SK-N-SH (cell line): ENCODE measurements around the gene NOTCH4. TPM values are rescaled to one million over a fixed set of nuclear protein-coding genes. Genes with fewer than 3 reads are reported as not detected.

Experiments used
- CTCF ChIA-PET: fragments of 300-600, 350-600 bp; formaldehyde crosslinking; extraction: SDS; loops from one replicate; lab custom pipeline; 2021; lab: Yijun Ruan, JAX
- POLR2A ChIA-PET: fragments of 350-600 bp; sonication (Branson Sonifier 250); formaldehyde crosslinking; extraction: SDS; loops from one replicate; lab custom pipeline; 2020; ENCODE audit warnings: antibody characterized with exemption, inconsistent platforms; lab: Yijun Ruan, JAX
- DNase-seq: peaks from one replicate; pipeline ENCODE4 v3.0.0; 2012
- H2AFZ ChIP-seq: fragments of 200-600 bp; sonication (generic); 2 replicates; pipeline ENCODE4 v1.8.1; 2016; ENCODE audit warnings: antibody characterized with exemption, mild to moderate bottlenecking, low read depth
- H3F3A ChIP-seq: fragments of 200-600 bp; sonication (generic); replicated peaks from 2 replicates; pipeline ENCODE3; 2016; ENCODE audit warnings: antibody characterized with exemption, mild to moderate bottlenecking; ENCODE audit not compliant: insufficient read depth
- H3K27ac ChIP-seq, 2 experiments: fragments of 200-500 bp in 1 of 2; fragments of 200-600 bp in 1 of 2; sonication (Bioruptor generic) in 1 of 2; sonication (generic), shearing (Covaris generic) in 1 of 2; 2 replicates each; pipeline versions ENCODE4 v1.5.1 to v1.6.1; 2014 to 2016; ENCODE audit warnings: low read depth in 2 of 2, inconsistent platforms in 1 of 2, low read length in 1 of 2, mild to moderate bottlenecking in 1 of 2, mixed read lengths in 1 of 2
- H3K27me3 ChIP-seq: fragments of 200-600 bp; sonication (generic), shearing (Covaris generic); 2 replicates; pipeline ENCODE4 v1.6.1; 2016; ENCODE audit warnings: mixed run types; ENCODE audit not compliant: insufficient read depth
- H3K36me3 ChIP-seq, 2 experiments: fragments of 200-500 bp in 1 of 2; fragments of 200-600 bp in 1 of 2; sonication (Bioruptor generic) in 1 of 2; sonication (generic) in 1 of 2; replicated peaks in 1 of 2; 2 replicates each; pipeline versions ENCODE3 to v1.5.1; 2014 to 2016; ENCODE audit warnings: low read length in 1 of 2, mild to moderate bottlenecking in 1 of 2; ENCODE audit not compliant: insufficient read depth in 2 of 2, control insufficient read depth in 1 of 2
- H3K4me1 ChIP-seq, 2 experiments: fragments of 200-500 bp in 1 of 2; fragments of 200-600 bp in 1 of 2; sonication (Bioruptor generic) in 1 of 2; sonication (generic), shearing (Covaris generic) in 1 of 2; 2 replicates each; pipeline versions ENCODE4 v1.5.1 to v1.6.1; 2014 to 2016; ENCODE audit warnings: low read depth in 1 of 2, low read length in 1 of 2, mixed run types in 1 of 2; ENCODE audit not compliant: insufficient read depth in 2 of 2, control insufficient read depth in 1 of 2
- H3K4me2 ChIP-seq: fragments of 200-600 bp; sonication (generic), shearing (Covaris generic); 2 replicates; pipeline ENCODE4 v1.6.1; 2017; ENCODE audit warnings: mixed run types
- H3K4me3 ChIP-seq, 2 experiments: fragments of 200-500 bp in 1 of 2; fragments of 200-600 bp in 1 of 2; sonication (Bioruptor generic) in 1 of 2; sonication (generic), shearing (Covaris generic) in 1 of 2; 2 replicates each; pipeline versions ENCODE4 v1.5.1 to v1.8.1; 2014 to 2016; ENCODE audit warnings: low read depth in 2 of 2, inconsistent platforms in 1 of 2, low read length in 1 of 2, mild to moderate bottlenecking in 1 of 2, mixed read lengths in 1 of 2, moderate library complexity in 1 of 2
- H3K79me2 ChIP-seq: fragments of 200-600 bp; sonication (generic); 2 replicates; pipeline ENCODE4 v1.8.1; 2017; ENCODE audit warnings: mild to moderate bottlenecking; ENCODE audit not compliant: insufficient read depth
- H3K9ac ChIP-seq: fragments of 200-600 bp; sonication (generic); 2 replicates; pipeline ENCODE4 v1.6.1; 2017; ENCODE audit warnings: mixed run types
- H3K9me2 ChIP-seq: fragments of 200-600 bp; sonication (generic); 2 replicates; pipeline ENCODE4 v1.6.1; 2017; ENCODE audit warnings: mixed run types
- H3K9me3 ChIP-seq: fragments of 200-600 bp; sonication (generic); 2 replicates; pipeline ENCODE4 v1.6.1; 2017; ENCODE audit warnings: mixed run types, mild to moderate bottlenecking, moderate library complexity
- H4K20me1 ChIP-seq: fragments of 200-600 bp; sonication (generic); 2 replicates; pipeline ENCODE4 v1.6.1; 2017; ENCODE audit warnings: mild to moderate bottlenecking, mixed run types; ENCODE audit not compliant: insufficient read depth
- EP300 ChIP-seq, 2 experiments: IDR thresholded peaks; 2 replicates each; pipeline versions ENCODE4 v1.4.0 to v1.6.1; 2012; ENCODE audit warnings: borderline replicate concordance in 1 of 2, low read depth in 1 of 2, low read length in 1 of 2
- EZH2phosphoT487 ChIP-seq: fragments of 200-600 bp; sonication (generic); IDR thresholded peaks from 2 replicates; pipeline ENCODE4 v1.6.1; 2017; ENCODE audit warnings: low read depth, mixed run types, mild to moderate bottlenecking, antibody characterized with exemption, moderate library complexity, borderline replicate concordance
- FOSL2 ChIP-seq: IDR thresholded peaks from 2 replicates; pipeline ENCODE4 v1.4.0; 2012; ENCODE audit warnings: low read depth, mild to moderate bottlenecking, moderate library complexity, borderline replicate concordance
- FOXJ3 ChIP-seq: sonication (generic); formaldehyde crosslinking; IDR thresholded peaks from 2 replicates; pipeline ENCODE4 v1.5.1; 2020; ENCODE audit warnings: mild to moderate bottlenecking, missing genetic modification reagents
- JUND ChIP-seq: IDR thresholded peaks from 2 replicates; pipeline ENCODE4 v1.4.0; 2012
- MXI1 ChIP-seq: IDR thresholded peaks from 2 replicates; pipeline ENCODE4 v1.6.1; 2012; ENCODE audit warnings: mild to moderate bottlenecking, low read depth, low read length, improper control_type of control experiment
- PBX3 ChIP-seq: IDR thresholded peaks from 2 replicates; pipeline ENCODE4; 2012
- RAD21 ChIP-seq: IDR thresholded peaks from 2 replicates; pipeline ENCODE4 v1.6.1; 2012; ENCODE audit warnings: mild to moderate bottlenecking, low read length
- REST ChIP-seq: IDR thresholded peaks from 2 replicates; pipeline ENCODE4 v1.6.1; 2012; ENCODE audit warnings: mild to moderate bottlenecking, low read depth, low read length, moderate library complexity
- RFX5 ChIP-seq: IDR thresholded peaks from 2 replicates; pipeline ENCODE4 v1.6.1; 2012; ENCODE audit warnings: mild to moderate bottlenecking, improper control_type of control experiment, low read length
- TEAD4 ChIP-seq: IDR thresholded peaks from 2 replicates; pipeline ENCODE4 v1.4.0; 2012; ENCODE audit warnings: mild to moderate bottlenecking, borderline replicate concordance; ENCODE audit not compliant: insufficient read depth
- WGBS: methylation state at CpG from one replicate; pipeline ENCODE4 v1.1.6; 2017; ENCODE audit warnings: low lambda C conversion rate; 5-methylcytosine and 5-hydroxymethylcytosine counted together
- polyA plus RNA-seq, 3 experiments: library from polyadenylated mRNA; depleted of rRNA; stranded (reverse); fragments of >200 nt; gene quantifications; 2 replicates each; pipeline ENCODE4 v1.2.3, GENCODE V29; 2012

NOTCH4 gene
- polyA plus RNA-seq, 1 of the 3 experiments (the other 2 are of a cell fraction): 2.5 TPM

- TF ChIP-seq REST (no peak), RFX5 (no peak), TEAD4 (no peak), EP300 (IDR thresholded peaks at IDR 0.05; ENCODE audit: borderline replicate concordance in 1 of 2, low read depth in 1 of 2, low read length in 1 of 2) (no peak), JUND (no peak)
Observed at GRCh38 chr6:32167154-32167760, 56.6 kb downstream of the NOTCH4 start (continued).

GRCh38 chr6:32166411-32167061 lies 57.3 kb downstream of the NOTCH4 start:
- WGBS: 96% methylated on average over 18 of the region's 30 CpGs
- Histone ChIP-seq H3K36me3 (peaks cover 10 to 36% of the 10 kb centered on the region in 2 experiments), H3F3A (peaks cover 2% of the 10 kb centered on the region), H2AFZ (no peak overlapping the region), H3K9me2 (no peaks in the 10 kb centered on the region), H3K27me3 (no peaks in the 10 kb centered on the region), H3K4me2 (no peak overlapping the region), H3K4me3 (no peak overlapping the region), H3K27ac (no peak overlapping the region), H3K4me1 (no peaks in the 10 kb centered on the region), H3K9me3 (no peaks in the 10 kb centered on the region), H3K9ac (no peak overlapping the region), H4K20me1 (no peaks in the 10 kb centered on the region), H3K79me2 (peaks cover under 1% of the 10 kb centered on the region; the same call in 1 of the 2 replicates)
- CTCF ChIA-PET: interaction anchor here (0.8 to 1.5 kb wide), 5 partner anchors 10 to 119 kb away, joined by 3 to 5 read pairs (median 3); no protein-coding TSS in a partner anchor
- POLR2A ChIA-PET: no interaction called here
- TF ChIP-seq RAD21: peak; percentile 12; the same call in 1 of the 2 replicates
- no peak for TF ChIP-seq FOSL2
- TF ChIP-seq MXI1: no peak
- no peak for TF ChIP-seq PBX3
- TF ChIP-seq EZH2phosphoT487: no peak
- TF ChIP-seq REST: no peak
- no peak for TF ChIP-seq FOXJ3 (CRISPR knock-in tag)
- DNase-seq: no peak
